HG02588 (cell line): ENCODE measurements around the gene FFAR4.

ENCODE experiments used
- ATAC-seq: cut with Tn5 transposase; IDR thresholded peaks from one replicate; pipeline ENCODE4 v1.9.1; 2021; ENCODE audit warnings: mild to moderate bottlenecking, moderate library complexity; ENCODE audit not compliant: unreplicated experiment

The FFAR4 gene

DNA sequence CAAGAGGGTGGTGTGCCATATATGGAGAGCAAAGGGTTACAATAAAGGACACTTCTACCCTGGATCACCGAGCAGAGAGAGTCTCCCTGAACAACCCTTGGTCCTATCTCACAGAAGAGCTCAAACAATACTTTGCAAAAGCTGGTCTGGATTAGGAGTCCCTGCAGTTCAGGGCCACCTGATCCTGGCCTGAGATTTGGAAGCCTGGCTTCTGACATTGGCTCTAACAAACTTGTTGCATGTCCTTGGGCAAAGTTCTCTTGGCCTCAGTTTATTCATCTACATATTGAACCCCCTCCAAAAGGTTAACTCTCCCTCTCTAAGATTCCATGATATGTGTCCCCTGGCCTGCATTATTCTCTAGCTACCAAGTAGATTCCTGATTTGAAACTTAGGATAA is 32.9 kb downstream of the FFAR4 start:
- no peak for ATAC-seq

GRCh38 chr10:93599778-93600177 is 33.3 kb downstream of the FFAR4 start:
- ATAC-seq: no peak

DNA sequence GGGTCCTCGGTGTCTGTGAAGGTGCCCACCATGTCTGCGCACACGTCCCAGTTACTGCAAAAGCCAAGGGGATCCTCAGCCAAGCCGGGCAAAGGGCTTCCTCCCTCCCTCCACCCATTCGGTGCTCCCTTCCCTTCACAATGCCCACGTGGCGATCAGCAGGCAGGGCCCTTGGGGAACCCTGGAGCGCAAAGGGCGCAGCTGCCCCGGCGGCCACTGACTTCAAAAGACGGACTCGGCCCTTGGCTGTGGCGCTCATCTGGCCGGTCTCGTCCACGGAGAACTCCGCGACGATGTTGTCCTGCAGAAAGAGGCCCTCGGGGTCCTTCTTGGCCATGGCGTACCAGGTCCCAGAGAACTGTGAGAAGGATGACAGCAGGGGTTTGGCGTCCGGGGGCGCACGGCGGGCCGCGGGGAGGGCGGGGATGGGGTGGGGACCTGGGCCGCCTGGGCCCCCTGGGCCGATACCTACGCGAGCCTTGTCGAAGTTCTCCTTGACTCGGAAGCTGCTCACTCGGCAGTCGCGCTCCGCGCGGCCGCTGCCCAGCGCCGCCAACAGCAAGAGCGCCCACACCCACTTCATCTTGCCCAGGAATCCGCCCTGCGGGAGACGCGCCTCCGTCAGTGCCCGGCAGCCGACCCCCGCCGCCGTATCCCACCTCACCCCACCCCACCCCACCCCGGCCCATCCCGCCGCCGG is 34.1 kb downstream of the FFAR4 start:
- ATAC-seq: no peak

- ATAC-seq: no peak
Measured at GRCh38 chr10:93601146-93601773, 34.8 kb downstream of the FFAR4 start, which contains the start of gene RBP4. Gene RBP4, minus strand, starts transcription at chr10:93601235. Its CDS starts 207 bp downstream, at chr10:93601028.

DNA sequence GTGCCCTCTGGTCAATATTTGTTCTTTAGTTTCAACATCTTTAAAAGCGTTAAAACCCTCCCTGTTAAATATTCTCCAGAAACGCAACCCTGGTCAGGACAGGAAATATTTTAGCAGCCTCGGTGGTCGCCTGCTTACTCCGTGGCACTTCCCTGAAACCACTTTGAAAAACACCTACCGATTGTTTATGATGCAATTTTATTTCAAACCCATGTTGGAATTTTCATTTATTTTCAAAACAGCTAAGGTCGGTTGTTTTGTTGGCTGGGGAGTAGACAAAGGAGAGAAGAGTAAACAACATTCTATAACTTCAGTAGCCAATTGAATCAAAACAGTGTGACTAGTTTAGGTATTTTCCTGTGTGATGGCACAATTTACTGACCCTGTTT is 35.3 kb downstream of the FFAR4 start:
- no peak for ATAC-seq

- no peak for ATAC-seq
Measured at GRCh38 chr10:93603023-93603422, 36.6 kb downstream of the FFAR4 start.

- no peak for ATAC-seq
Measured at GRCh38 chr10:93604146-93604545, 37.7 kb downstream of the FFAR4 start.

DNA sequence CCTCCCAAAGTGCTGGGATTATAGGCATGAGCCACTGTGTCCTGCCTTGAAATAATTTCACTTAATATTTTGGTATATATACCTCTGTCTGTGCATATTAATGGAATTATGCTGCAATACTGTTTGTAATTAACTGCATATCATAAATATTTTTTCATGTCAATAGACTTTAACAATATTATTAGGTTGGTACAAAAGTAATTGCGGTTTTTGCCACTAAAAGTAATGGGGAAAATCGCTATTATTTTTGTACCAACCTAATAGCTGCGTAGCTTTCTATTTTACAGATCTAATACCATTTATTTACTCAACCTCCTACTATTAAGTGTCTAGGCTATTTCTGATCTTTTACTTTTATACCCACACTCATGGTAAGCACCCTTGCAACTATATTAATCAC is 42.0 kb downstream of the FFAR4 start:
- ATAC-seq: no peak

DNA sequence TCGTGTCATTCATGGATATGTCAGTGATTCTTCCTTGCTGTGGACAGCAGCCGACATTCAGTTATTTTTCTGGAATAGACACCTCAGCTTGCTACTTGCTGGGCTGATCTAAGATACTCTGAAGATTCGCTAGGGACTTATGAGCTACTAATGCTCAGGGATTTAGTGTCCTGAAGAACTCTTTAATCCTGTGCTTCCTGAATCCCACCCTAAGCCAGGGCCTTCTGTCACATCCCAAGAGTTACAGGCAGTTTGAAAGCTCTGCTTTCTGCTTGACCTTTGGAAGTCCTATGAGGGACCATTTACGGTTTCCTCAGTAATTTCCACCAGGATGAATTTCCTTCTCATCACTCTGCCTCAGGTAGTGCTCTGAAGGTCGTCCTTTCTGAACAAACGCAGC is 45.8 kb downstream of the FFAR4 start, which contains the start of gene PDE6C:
TSS of gene PDE6C (plus strand) at position 227 of the 400 bp plus-strand sequence. CDS start 189 bp downstream, outside the sequence.
- ATAC-seq: no peak

DNA sequence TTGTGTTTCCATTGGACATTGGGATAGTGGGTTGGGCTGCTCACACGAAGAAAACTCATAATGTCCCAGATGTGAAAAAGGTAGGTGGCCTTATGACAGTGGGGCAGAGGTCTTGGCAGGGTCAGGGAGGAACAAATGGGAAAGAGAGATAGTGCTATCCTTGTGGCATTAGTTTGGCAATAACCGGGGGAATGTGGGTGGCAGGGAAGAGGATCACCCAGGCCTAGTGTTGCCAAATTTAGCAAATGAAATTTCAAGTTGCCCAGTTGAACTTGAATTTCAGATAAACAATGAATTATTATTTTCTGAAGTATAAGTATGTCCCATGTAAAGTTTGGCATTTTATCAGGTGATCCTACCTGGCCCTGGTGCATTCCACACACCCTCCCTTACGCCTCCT is 46.7 kb downstream of the FFAR4 start:
- no peak for ATAC-seq

DNA sequence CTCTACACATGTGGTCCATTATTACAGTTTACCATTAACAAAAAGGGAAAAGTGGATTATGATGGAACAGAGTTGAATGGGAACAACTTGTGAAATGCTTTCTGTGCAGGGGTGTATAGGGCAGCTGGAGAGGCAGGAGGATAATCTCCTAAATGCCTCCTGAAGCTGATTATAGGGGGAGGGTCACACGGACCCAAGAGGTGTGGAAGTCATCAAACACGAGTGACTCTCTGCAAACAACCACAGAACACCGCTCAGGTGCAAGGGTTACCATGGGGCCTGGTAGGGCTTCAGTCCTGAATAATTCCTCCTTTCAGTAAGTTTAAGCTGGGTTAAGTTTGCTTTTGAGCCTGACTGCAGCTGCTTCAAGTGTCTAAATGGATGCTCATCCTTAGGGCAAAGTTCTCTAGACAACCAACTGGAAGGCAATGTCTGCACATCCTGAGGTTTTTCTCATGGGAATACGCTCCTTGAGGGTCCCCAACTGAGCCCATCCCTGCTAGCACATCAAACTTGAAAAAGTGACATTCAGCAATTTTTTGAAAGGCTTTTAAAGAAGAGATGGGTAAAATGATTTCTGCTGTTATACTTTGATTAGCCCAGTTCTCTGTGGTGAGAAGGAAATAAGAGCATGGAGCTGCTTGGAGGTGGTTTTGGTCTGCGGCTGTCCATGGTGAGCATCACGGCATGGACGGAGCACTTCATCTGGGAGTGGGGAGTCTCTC is 47.8 kb downstream of the FFAR4 start:
- ATAC-seq: no peak

- no peak for ATAC-seq
Measured at GRCh38 chr10:93615576-93616235, 49.2 kb downstream of the FFAR4 start.

GRCh38 chr10:93620925-93621324 is 54.5 kb downstream of the FFAR4 start:
- ATAC-seq: no peak

DNA sequence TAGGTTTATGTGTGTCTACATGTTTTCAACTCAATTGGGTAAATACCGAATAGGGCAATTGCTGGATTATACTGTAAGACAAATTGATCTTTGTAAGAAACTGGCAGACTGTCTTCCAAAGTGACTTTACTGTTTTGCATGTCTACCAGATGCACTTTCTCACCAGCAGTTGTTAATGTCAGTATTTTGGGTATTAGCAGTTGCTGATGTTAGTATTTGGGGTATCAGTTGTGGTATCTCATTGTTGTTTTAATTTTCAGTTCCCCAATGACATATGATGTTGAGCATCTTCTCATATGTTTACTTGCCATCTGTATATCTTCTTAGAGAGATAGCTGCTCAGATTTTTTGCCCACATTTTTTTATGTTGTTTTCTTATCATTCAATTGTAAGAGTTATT is 56.5 kb downstream of the FFAR4 start:
- ATAC-seq: no peak

DNA sequence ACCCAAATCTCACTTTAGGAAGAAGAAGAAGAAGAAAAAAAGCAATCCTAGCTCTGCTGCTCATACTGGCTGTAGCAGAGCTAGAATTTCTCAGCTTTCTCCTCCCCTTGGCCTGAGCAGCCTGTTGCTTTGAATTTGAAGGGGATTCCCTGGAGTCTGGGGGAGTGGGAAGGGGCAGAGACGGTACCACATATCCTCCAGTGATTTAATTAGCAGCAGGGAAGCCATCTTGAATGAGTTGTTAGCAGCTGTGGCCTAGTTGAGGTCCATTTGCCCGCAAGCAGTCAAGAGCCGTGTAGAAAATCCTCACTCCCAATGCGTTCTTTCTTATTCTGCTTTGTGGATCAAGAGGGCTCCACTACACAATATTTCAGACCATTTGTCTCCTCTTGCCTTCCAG is 62.4 kb downstream of the FFAR4 start:
- ATAC-seq: no peak

GRCh38 chr10:93629647-93630305 is 63.3 kb downstream of the FFAR4 start:
- ATAC-seq: no peak

DNA sequence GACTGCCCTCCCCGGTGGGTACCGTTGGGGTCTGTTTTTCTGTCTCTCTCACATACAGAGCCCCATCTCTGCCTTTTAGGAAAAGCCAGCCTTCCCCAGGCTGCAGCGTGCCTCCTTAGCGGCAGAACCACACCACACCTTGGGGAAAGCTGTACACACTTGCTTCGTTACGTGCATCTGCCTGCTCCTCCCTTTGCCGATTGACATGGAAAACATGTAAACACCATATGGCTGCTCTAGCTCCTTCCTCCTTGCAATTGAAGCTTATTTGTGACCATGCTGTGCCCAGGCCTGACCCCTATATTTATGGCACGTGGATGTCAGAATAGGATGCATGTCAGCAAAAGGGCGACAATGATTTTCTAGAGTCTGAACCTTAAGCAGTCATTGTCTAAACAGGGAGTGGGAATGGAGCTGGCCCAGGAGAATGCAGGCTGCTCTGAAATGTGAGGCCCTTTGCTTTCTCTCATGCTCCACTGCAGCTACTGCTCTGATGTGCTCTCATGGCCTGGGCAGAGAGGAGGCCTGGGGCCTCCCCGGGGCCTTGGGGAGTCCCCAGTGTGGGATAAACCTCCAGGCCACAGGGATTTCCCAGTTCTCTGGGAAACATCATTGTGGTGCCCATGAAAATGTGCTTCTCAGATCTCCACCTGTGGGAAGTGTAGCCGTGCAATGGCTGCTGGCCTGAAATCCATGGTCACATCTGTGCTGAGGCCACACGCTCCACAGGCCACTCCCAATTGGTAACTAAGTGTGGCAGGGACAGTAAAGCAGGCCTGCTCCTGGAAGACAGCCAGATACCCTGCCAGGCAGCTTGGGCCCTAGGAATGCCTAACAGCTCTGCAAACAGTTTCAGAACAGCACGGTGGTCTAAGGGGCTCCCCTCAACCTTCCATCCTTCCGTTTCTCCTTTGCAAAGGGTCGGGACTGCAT is 64.4 kb downstream of the FFAR4 start:
- ATAC-seq: no peak
